ENCODE data around the gene PGLYRP2.

The PGLYRP2 gene

DNA sequence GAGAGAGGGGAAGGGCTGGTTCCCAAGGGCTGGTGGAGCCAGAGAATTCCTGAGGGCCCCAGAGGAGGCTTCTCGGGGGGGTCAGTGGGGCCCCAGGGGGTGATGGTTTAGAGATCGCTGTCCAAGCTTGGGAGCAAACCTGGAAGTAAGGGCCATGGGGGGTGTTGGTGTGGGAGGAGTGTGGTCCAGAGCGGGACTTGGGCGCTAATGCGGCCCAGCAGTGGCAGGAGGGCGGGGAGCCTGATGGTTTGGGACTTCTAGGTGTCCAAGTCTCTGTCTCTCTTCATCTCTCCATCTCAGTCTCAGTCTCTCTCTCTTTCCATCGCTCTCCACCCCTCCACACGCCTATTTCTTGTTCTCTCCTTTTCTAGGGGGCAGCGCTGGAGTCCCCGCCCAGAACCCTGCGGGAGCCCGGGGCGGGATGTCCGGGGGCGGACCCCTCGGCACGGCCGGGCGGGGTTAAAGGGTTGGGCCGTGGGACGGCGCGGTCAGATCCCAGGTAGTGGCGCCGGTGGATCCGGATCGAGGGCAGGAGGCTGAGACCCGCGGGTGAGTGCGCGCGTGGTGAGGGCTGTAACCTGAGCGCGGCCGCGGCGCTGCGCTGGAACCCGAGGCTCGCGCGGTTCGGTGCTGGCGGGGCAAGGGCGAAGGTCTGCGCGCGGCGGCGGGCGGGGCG, 28.9 kb upstream of the PGLYRP2 start, which contains the start of gene CYP4F22:
Gene CYP4F22, plus strand, starts transcription at position 491 of the 676 bp plus-strand sequence. CDS start 16,812 bp downstream, outside the sequence.
- Histone ChIP-seq H3K27me3 (replicated peaks; ENCODE audit: insufficient read depth, low read length) (peaks cover 79% of the 10 kb centered on the region), H3K4me1 (ENCODE audit: low read length) (no peaks in the 10 kb centered on the region), H3K9ac (ENCODE audit: low read length) (no peak within 1 kb of the TSS), H3K36me3 (replicated peaks; ENCODE audit: insufficient read depth, low read length) (no peaks in the 10 kb centered on the region), H3K9me2 (replicated peaks; ENCODE audit: insufficient read depth, low read length) (no peaks in the 10 kb centered on the region), H3K4me3 (ENCODE audit: low read length) (no peak within 1 kb of the TSS), H4K20me1 (ENCODE audit: insufficient read depth, low read length) (no peaks in the 10 kb centered on the region), H2AFZ (ENCODE audit: low read length) (no peak within 1 kb of the TSS), H3K9me3 (replicated peaks; ENCODE audit: insufficient read depth, low read length) (no peaks in the 10 kb centered on the region), H3K4me2 (ENCODE audit: low read depth, low read length) (no peak within 1 kb of the TSS), H3K79me2 (ENCODE audit: low read length) (no peaks in the 10 kb centered on the region), H3K27ac (ENCODE audit: low read length) (no peak within 1 kb of the TSS), H3F3A (ENCODE audit: insufficient read depth, low read length) (no peaks in the 10 kb centered on the region)
- no peak for DNase-seq
- no peak for TF ChIP-seq EZH2phosphoT487 (IDR thresholded peaks at IDR 0.05; ENCODE audit: low read length)
- no peak for TF ChIP-seq EZH2 (optimal IDR thresholded peaks at IDR 0.05; ENCODE audit: low read depth, low read length)
- TF ChIP-seq, protein P1, sequence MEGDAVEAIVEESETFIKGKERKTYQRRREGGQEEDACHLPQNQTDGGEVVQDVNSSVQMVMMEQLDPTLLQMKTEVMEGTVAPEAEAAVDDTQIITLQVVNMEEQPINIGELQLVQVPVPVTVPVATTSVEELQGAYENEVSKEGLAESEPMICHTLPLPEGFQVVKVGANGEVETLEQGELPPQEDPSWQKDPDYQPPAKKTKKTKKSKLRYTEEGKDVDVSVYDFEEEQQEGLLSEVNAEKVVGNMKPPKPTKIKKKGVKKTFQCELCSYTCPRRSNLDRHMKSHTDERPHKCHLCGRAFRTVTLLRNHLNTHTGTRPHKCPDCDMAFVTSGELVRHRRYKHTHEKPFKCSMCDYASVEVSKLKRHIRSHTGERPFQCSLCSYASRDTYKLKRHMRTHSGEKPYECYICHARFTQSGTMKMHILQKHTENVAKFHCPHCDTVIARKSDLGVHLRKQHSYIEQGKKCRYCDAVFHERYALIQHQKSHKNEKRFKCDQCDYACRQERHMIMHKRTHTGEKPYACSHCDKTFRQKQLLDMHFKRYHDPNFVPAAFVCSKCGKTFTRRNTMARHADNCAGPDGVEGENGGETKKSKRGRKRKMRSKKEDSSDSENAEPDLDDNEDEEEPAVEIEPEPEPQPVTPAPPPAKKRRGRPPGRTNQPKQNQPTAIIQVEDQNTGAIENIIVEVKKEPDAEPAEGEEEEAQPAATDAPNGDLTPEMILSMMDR (IDR thresholded peaks at IDR 0.05; ENCODE audit: low read length) = no peak

DNA sequence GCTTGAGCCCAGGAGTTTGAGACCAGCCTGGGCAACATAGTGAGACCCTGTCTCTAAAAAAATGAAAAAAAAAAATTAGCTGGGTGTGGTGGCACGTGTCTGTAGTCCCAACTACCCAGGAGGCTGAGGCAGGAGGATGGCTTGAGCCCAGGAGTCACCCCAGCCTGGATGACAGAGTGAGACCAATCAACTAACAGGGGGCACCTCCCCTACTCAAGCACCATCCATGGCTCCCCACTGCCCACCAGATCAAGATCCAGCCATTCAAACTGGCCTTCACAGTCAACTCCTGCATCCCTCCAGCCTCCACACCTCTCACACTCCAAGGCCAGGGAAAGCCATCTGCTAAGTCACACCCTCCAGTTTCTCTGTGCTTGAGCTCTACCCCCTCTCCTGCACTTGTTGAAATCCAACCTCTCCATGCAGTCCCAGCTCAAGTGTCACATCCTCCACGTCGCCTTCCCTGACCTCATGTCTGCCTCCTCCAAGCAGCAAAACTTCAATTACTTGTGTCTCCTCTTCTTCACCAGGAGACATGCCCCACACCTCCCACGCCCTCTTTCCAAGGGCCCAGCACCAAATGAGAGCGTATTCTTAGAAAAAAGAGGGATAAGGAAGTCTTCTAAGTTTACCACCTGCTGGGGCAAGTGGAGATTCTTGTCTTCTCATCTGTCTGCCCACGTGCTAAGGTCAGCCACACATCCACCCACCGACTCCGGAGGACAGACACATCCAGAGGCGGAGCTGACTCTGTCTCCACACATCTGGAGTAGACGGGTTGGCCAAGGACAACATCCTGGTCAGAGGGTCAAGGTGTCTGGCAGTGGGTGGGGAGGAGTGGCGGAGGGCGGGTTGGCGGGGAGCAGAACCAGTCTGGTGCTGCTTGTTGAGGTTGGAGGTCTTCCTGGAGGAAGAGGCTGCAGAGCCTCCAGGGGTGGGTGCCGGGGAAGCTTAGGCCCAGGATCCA, 28.1 kb upstream of the PGLYRP2 start:
- Histone ChIP-seq H3K4me1 (ENCODE audit: low read length) (no peaks in the 10 kb centered on the region), H3K9me2 (replicated peaks; ENCODE audit: insufficient read depth, low read length) (no peaks in the 10 kb centered on the region), H3K79me2 (ENCODE audit: low read length) (no peaks in the 10 kb centered on the region), H3K27ac (ENCODE audit: low read length) (no peak overlapping the region), H3K36me3 (replicated peaks; ENCODE audit: insufficient read depth, low read length) (no peaks in the 10 kb centered on the region), H3F3A (ENCODE audit: insufficient read depth, low read length) (no peaks in the 10 kb centered on the region), H4K20me1 (ENCODE audit: insufficient read depth, low read length) (no peaks in the 10 kb centered on the region), H3K4me3 (ENCODE audit: low read length) (no peak overlapping the region), H3K27me3 (replicated peaks; ENCODE audit: insufficient read depth, low read length) (peaks cover 79% of the 10 kb centered on the region), H3K9me3 (replicated peaks; ENCODE audit: insufficient read depth, low read length) (no peaks in the 10 kb centered on the region), H3K4me2 (ENCODE audit: low read depth, low read length) (no peak overlapping the region), H3K9ac (ENCODE audit: low read length) (no peak overlapping the region), H2AFZ (ENCODE audit: low read length) (no peak overlapping the region)
- DNase-seq = no peak
- TF ChIP-seq EZH2 (optimal IDR thresholded peaks at IDR 0.05; ENCODE audit: low read depth, low read length) (no peak), EZH2phosphoT487 (IDR thresholded peaks at IDR 0.05; ENCODE audit: low read length) (no peak)
- TF ChIP-seq, protein P1 (IDR thresholded peaks at IDR 0.05; ENCODE audit: low read length) = no peak

DNA sequence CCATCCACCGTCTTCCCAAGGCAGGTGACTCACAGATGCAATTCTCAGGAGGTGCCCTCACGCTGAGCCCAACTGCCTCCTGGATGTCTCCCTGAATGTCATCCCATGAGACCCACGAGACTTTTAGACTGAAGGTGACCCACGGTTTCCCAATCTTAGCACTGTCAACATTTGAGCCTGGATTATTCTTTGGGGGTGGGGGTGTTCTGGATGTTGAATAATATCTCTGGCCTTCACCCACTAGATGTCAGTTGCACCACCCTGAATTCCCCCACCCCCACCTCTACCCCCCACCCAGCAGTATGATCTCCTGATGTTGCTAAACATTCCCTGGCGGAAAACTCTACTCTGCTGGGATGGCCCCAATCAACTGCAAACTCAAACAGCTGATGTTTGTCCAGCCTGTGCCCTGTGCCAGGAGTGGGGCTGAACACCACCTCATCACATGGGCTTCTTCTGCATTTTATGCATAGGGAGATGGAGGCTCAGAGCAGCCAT, 26.8 kb upstream of the PGLYRP2 start:
- Histone ChIP-seq H3F3A (ENCODE audit: insufficient read depth, low read length) (no peaks in the 10 kb centered on the region), H3K9me2 (replicated peaks; ENCODE audit: insufficient read depth, low read length) (no peaks in the 10 kb centered on the region), H3K27ac (ENCODE audit: low read length) (no peak overlapping the region), H3K4me1 (ENCODE audit: low read length) (no peaks in the 10 kb centered on the region), H3K9me3 (replicated peaks; ENCODE audit: insufficient read depth, low read length) (no peaks in the 10 kb centered on the region), H3K27me3 (replicated peaks; ENCODE audit: insufficient read depth, low read length) (peaks cover 77% of the 10 kb centered on the region), H3K36me3 (replicated peaks; ENCODE audit: insufficient read depth, low read length) (no peaks in the 10 kb centered on the region), H3K4me3 (ENCODE audit: low read length) (no peak overlapping the region), H2AFZ (ENCODE audit: low read length) (no peak overlapping the region), H3K79me2 (ENCODE audit: low read length) (no peaks in the 10 kb centered on the region), H4K20me1 (ENCODE audit: insufficient read depth, low read length) (no peaks in the 10 kb centered on the region), H3K4me2 (ENCODE audit: low read depth, low read length) (no peak overlapping the region), H3K9ac (ENCODE audit: low read length) (no peak overlapping the region)
- no peak for DNase-seq
- no peak for TF ChIP-seq EZH2 (optimal IDR thresholded peaks at IDR 0.05; ENCODE audit: low read depth, low read length)
- TF ChIP-seq, protein P1 (IDR thresholded peaks at IDR 0.05; ENCODE audit: low read length) = no peak
- TF ChIP-seq EZH2phosphoT487 (IDR thresholded peaks at IDR 0.05; ENCODE audit: low read length) = no peak

Data from MM.1S (cell line).